Activated T-helper 1 cell treated with anti-CD3 and anti-CD28 coated beads, Interleukin-2, amount 50 U/mL, for 16 hours (primary cell): ENCODE results near the gene AMIGO2.

ENCODE experiments used
- DNase-seq, 2 donors: peaks; one replicate each; pipeline ENCODE4 v3.0.0-alpha.2; 2020; ENCODE audit warnings: low read depth in 1 of 2, low spot score in 1 of 2

AMIGO2 gene

GRCh38 chr12:47038270-47038748, 41.5 kb downstream of the AMIGO2 start:
- no peak for DNase-seq

DNA sequence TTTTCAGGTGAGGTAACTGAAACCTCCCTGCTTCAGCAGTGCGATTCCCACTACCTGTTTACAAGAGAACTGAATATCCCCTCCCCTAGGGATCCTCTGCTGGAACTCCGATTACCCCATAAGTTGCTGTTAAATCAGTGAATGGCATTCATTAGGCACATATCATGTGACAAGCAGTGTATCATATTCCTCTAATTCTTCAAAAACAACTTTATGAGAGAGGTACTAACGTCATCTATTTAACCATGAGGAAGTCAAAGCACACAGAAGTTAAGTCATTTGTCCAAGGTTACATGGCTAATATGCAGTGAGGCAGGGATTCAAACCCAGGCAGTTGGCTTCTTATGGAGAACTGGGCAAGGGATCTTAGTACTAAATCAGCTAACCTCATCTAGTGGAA, 44.3 kb downstream of the AMIGO2 start:
- DNase-seq, result no peak

GRCh38 chr12:47034661-47035060, 45.1 kb downstream of the AMIGO2 start:
- no peak for DNase-seq

GRCh38 chr12:47033789-47034555, 45.8 kb downstream of the AMIGO2 start:
- no peak for DNase-seq

DNA sequence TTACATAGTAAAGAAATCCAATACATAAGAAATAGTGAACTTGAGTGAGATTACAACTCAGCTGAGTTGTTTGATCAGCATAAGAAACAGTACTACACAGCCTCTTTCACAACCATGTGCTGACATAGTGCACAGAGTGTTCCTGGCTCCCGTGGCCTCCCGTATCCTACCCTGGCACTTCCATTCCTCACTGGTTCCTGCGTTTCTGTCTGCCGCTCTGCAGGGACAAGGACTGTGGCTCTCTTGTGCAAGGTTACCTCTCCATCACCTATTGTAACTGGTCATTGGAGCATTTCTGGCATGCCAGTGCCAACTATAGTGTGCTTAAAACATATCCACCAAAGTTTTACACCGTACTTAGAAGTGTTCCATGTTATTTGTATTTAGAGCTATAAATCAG, 46.7 kb downstream of the AMIGO2 start:
- no peak for DNase-seq

GRCh38 chr12:47032644-47033043, 47.1 kb downstream of the AMIGO2 start:
- DNase-seq, result no peak

- DNase-seq, result no peak
These were observed 49.9 kb downstream of the AMIGO2 start for GRCh38 chr12:47029903-47030302.

DNA sequence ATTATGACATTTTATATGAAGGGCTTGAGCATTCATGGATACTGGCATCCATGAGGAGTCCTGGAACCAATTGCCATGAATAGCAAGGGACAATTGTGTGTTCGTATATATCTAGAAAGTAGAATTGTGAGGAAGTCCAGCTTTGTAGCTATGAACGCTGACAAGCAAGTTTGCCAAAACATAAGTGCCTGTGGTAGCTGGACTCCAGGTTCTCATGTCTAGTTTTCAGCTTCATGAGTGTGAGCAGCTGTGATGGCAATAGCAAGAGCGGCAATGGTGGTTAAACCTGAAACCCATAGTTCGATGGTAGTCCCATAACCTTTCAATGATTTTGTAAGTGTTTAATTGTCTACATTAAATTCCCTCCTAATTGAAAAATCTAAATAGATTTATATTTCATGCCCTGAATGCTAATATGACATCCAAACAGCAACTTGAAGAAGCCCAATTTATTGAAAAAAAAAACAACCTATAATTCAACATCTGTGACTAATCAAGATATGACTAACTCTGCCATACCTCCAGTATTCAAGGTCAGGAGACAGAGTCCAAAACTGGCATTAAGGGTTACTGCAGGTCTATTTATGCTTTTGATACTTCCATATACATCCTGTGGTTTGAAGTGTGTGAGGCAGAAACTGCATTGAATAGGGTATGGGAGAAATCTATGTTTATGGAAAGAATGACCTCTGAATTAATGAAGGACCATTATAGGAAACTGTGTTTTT, 50.6 kb downstream of the AMIGO2 start:
- DNase-seq, result no peak

- DNase-seq, result no peak
These were observed 51.6 kb downstream of the AMIGO2 start for GRCh38 chr12:47028186-47028585.
